Stimulated activated CD4-positive, alpha-beta T cell treated with anti-CD3 and anti-CD28 coated beads, TNF-alpha, amount 100 ng/mL, for 24 hours (primary cell): ENCODE measurements around the gene KIAA0825.

ENCODE experiments used
- DNase-seq, 3 experiments: peaks; one replicate each; pipeline ENCODE4 v3.0.0-alpha.2; 2020; ENCODE audit warnings: low read depth in 3 of 3

Gene KIAA0825

GRCh38 chr5:94508461-94509148 is 109.8 kb downstream of the KIAA0825 start:
- DNase-seq = no peak

- no peak for DNase-seq
These were observed 112.9 kb downstream of the KIAA0825 start for GRCh38 chr5:94505327-94506068.

- DNase-seq = no peak
These were observed 114.7 kb downstream of the KIAA0825 start for GRCh38 chr5:94503677-94504076.

- no peak for DNase-seq
These were observed 117.0 kb downstream of the KIAA0825 start for GRCh38 chr5:94501365-94501764.

- no peak for DNase-seq
These were observed 118.6 kb downstream of the KIAA0825 start for GRCh38 chr5:94499806-94500205.

- no peak for DNase-seq
These were observed 120.2 kb downstream of the KIAA0825 start for GRCh38 chr5:94498199-94498598.

- no peak for DNase-seq
These were observed 133.3 kb downstream of the KIAA0825 start for GRCh38 chr5:94485067-94485466.

GRCh38 chr5:94481059-94481458 is 137.3 kb downstream of the KIAA0825 start:
- no peak for DNase-seq

GRCh38 chr5:94480486-94480885 is 137.9 kb downstream of the KIAA0825 start:
- DNase-seq = no peak

- DNase-seq = no peak
These were observed 144.5 kb downstream of the KIAA0825 start for GRCh38 chr5:94473936-94474335.

- no peak for DNase-seq
These were observed 146.9 kb downstream of the KIAA0825 start for GRCh38 chr5:94471521-94471920.

GRCh38 chr5:94470802-94471201 is 147.6 kb downstream of the KIAA0825 start:
- no peak for DNase-seq

GRCh38 chr5:94469894-94470329 is 148.5 kb downstream of the KIAA0825 start:
- no peak for DNase-seq

- no peak for DNase-seq
These were observed 150.2 kb downstream of the KIAA0825 start for GRCh38 chr5:94467954-94468930.

- DNase-seq = no peak
These were observed 151.0 kb downstream of the KIAA0825 start for GRCh38 chr5:94467346-94467953.

- DNase-seq = no peak
These were observed 154.7 kb downstream of the KIAA0825 start for GRCh38 chr5:94463739-94464138.

GRCh38 chr5:94461131-94461530 is 157.3 kb downstream of the KIAA0825 start:
- no peak for DNase-seq

GRCh38 chr5:94459915-94460314 is 158.5 kb downstream of the KIAA0825 start:
- no peak for DNase-seq

- no peak for DNase-seq
These were observed 160.6 kb downstream of the KIAA0825 start for GRCh38 chr5:94457788-94458187.

GRCh38 chr5:94445726-94446125 is 172.7 kb downstream of the KIAA0825 start:
- DNase-seq = no peak

- DNase-seq = no peak
These were observed 175.4 kb downstream of the KIAA0825 start for GRCh38 chr5:94442991-94443390.

- DNase-seq = no peak
These were observed 176.3 kb downstream of the KIAA0825 start for GRCh38 chr5:94442076-94442475.
